HG02938 (cell line): ENCODE data around the gene TAX1BP3.

ENCODE experiments used
- ATAC-seq: cut with Tn5 transposase; IDR thresholded peaks from one replicate; pipeline ENCODE4 v1.9.1; 2021; ENCODE audit warnings: mild to moderate bottlenecking, moderate library complexity; ENCODE audit not compliant: unreplicated experiment

The TAX1BP3 gene

GRCh38 chr17:3659541-3660111 lies 8.8 kb downstream of the TAX1BP3 start:
- ATAC-seq, result no peak

GRCh38 chr17:3658784-3659449 lies 9.5 kb downstream of the TAX1BP3 start:
- ATAC-seq, result no peak

- ATAC-seq, result no peak
Observed at GRCh38 chr17:3657874-3658783, 10.2 kb downstream of the TAX1BP3 start.

GRCh38 chr17:3657588-3657869 lies 10.8 kb downstream of the TAX1BP3 start:
- ATAC-seq, result no peak

- no peak for ATAC-seq
Observed at GRCh38 chr17:3656755-3657587, 11.4 kb downstream of the TAX1BP3 start.

- ATAC-seq, result no peak
Observed at GRCh38 chr17:3656353-3656752, 12.0 kb downstream of the TAX1BP3 start.

GRCh38 chr17:3655766-3656165 lies 12.6 kb downstream of the TAX1BP3 start:
- no peak for ATAC-seq

- no peak for ATAC-seq
Observed at GRCh38 chr17:3647769-3648555, 20.4 kb downstream of the TAX1BP3 start.

GRCh38 chr17:3647251-3647650 lies 21.1 kb downstream of the TAX1BP3 start:
- no peak for ATAC-seq

GRCh38 chr17:3645310-3645709 lies 23.1 kb downstream of the TAX1BP3 start:
- ATAC-seq, result no peak

- ATAC-seq, result no peak
Observed at GRCh38 chr17:3643889-3644349, 24.5 kb downstream of the TAX1BP3 start.

GRCh38 chr17:3641717-3642486 lies 26.5 kb downstream of the TAX1BP3 start:
- ATAC-seq, result no peak

GRCh38 chr17:3641014-3641413 lies 27.4 kb downstream of the TAX1BP3 start:
- ATAC-seq, result no peak

GRCh38 chr17:3639981-3640596 lies 28.3 kb downstream of the TAX1BP3 start:
- ATAC-seq, result no peak

GRCh38 chr17:3636908-3637373 lies 31.4 kb downstream of the TAX1BP3 start:
- peak; percentile 2 for ATAC-seq

GRCh38 chr17:3636154-3636907 lies 32.0 kb downstream of the TAX1BP3 start, which contains the start of the genes CTNS and SHPK:
Gene CTNS (plus strand): TSS chr17:3636760. CDS start chr17:3640207, 3,447 bp downstream.
Gene SHPK (minus strand): TSS chr17:3636250. CDS start chr17:3636219, 31 bp downstream.
- peak; percentile 92 for ATAC-seq

GRCh38 chr17:3635474-3636153 lies 32.8 kb downstream of the TAX1BP3 start:
- ATAC-seq, result no peak
